ENCODE measurements around the gene GPATCH3.
A peak's percentile ranks its signal among the peaks of the same experiment; 100 is the strongest.

GPATCH3 gene

DNA sequence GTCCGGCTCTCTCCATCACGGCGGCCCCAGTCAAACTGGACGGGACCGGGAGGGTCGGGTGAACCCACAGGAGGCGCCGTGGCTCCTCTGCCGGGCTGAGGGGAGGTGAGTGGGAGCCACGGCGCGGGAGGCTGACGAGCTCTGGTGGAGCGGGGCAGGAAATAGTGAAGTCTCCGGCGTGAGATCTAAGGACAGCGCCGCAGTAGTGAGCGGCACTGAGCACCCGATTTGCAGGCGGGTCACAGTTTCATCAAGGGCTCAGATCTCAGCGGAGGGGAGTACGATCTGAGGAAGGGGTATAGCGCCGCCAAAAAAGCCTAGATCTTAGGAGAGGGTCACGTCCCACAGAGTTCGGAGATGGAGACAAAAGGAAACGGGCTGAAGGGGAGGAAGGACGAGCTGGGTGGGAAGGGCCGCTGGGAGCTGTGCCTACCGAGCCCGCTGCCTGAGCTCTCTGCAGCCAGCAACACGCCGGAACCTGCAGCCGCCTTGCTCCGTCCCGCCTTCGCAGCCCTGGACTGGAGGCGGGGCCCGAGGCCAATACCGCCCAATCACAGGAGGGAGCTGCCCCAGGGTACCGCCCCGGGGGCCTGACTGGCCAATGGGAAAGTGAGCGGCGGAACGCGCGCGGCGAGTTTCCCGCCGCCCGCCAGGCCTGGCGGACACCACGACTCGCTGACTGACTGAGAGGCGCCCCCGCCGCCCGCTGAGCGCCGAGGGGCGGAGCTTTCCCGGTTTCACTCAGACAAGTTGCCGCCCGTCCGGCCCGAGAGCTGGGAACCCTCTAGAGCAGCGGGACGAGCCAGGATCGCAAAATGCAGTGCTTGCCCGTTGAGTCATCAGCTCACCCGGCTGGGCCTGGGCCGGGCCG is 35.4 kb downstream of the GPATCH3 start:
- peak; percentile 68 to 98 (median 93) for DNase-seq

DNA sequence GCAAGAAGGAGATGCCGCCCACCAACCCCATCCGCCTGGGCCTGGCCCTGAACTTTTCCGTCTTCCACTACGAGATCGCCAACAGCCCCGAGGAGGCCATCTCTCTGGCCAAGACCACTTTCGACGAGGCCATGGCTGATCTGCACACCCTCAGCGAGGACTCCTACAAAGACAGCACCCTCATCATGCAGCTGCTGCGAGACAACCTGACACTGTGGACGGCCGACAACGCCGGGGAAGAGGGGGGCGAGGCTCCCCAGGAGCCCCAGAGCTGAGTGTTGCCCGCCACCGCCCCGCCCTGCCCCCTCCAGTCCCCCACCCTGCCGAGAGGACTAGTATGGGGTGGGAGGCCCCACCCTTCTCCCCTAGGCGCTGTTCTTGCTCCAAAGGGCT is 36.6 kb downstream of the GPATCH3 start:
- DNase-seq, result no peak

DNA sequence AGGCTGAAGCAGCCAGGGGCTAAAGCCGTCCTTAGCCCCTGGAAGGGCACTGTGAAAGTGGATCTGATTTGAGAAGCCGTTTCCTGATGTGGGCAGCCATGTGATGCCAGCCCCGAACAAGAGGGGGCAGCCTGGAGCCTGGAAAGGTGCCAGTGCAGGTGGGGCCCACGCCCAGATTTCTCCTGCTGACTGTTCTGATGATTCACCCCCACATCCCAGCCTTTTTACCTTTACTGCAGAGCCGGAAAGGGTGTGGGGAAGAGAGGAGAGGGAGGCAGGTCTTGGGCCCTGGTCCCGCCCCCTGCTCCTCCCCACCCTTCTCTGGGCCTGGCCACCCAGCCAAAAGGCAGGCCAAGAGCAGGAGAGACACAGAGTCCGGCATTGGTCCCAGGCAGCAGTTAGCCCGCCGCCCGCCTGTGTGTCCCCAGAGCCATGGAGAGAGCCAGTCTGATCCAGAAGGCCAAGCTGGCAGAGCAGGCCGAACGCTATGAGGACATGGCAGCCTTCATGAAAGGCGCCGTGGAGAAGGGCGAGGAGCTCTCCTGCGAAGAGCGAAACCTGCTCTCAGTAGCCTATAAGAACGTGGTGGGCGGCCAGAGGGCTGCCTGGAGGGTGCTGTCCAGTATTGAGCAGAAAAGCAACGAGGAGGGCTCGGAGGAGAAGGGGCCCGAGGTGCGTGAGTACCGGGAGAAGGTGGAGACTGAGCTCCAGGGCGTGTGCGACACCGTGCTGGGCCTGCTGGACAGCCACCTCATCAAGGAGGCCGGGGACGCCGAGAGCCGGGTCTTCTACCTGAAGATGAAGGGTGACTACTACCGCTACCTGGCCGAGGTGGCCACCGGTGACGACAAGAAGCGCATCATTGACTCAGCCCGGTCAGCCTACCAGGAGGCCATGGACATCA is 37.2 kb downstream of the GPATCH3 start, which contains the start of gene SFN:
SFN (plus strand) TSS at position 369 of the 904 bp plus-strand sequence; CDS start at position 433, 64 bp downstream.
- peak in 17 of 56 donors; percentile 7 to 53 (median 32) for DNase-seq

DNA sequence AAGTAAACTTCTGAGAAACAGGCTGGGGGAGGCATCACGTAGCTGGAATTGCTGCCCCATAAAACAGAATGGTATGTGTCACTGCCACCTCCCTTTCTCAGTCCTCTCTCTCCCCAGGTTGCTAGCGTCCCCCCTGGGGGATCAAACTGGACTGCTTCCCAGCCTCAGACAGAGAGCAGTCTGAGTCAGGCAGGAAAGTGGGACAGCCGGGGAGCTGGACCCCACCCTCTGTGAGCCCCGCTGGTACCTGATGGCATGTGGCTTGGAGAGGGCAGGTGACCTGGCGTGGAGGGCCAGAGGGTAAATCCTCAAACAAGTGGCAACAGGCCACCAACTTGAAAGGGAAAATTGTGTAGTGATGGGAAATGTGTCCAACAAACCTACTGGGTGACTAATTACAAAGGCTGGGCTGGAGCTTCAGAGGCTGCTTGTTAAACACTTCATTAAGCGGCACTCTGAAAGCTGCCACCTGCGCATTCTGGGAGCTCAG is 38.3 kb downstream of the GPATCH3 start:
- peak in 1 of 56 donors; percentile 26 for DNase-seq

DNA sequence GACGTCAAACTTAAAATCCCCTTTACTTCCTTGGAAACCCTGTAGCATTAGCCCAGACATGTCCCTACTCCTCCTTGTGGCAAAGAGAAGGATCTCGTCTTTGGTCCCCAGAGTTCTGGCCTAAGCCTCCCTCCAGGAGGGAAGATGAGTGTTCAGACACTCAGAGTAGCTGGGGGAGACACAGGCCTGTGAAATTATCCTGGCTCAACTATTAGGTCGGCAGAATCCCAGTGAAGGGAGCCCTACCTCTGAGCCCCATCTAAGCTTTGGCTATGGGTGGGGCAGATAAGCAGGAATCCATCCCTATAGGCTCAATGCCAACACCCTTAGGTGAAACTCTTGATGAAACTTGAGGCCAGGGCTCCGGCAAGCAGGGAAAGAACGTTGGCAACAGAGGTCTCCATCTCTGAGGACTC is 39.0 kb downstream of the GPATCH3 start:
- no peak for DNase-seq

DNA sequence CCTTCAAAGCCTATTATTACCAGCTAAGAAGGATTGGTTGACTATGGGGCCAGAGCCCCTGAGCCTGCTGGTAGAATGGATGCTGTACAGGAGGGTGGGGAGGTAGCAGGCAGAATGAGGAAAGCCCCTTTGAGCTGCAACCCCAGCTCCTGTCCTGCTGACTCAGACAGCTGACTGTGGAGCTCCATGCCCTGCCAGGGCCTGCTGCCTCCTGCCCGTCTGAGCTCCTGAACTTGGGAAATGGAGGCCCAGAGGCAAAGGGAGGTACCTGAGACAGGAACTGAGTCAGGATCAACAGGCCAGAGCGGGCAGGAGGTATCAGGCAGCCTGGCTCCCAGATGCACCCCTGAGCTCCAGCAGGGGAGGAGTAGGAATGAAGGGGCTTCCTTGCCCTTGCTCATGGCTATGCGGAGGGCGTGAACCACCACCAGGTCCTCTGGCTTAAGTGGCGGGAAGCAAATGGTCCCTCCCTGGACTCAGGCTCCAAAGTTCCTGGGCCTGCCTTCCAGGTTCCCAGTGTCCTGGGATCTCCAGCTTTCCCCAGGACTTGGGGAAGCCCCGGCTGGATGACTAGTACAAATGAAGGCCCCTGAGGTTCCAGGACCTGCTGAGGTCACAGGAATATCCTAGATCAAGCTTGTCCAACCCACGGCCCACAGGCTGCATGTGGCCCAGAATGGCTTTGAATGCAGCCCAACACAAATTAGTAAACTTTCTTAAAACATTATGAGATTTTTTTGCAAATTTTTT is 41.2 kb downstream of the GPATCH3 start:
- no peak for DNase-seq

DNA sequence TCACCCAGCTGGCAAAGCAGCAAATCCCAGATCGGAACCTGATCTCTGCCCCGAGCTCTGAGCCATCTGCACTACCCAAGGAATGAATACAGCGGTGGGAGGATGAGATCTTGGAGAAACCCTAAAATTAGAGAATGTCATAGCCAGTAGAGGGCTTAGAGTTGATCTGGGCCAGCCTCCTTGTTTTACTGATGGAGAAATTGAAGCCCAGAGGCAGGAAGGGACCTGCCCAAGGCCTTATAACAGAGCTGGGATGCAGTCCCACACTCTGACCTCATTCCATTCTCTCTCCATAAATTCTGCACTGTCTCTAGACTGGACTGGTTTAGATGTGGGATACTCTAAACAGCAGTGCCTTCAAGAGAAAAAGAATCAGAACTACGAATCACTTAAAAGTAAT is 42.1 kb downstream of the GPATCH3 start:
- DNase-seq, result no peak

DNA sequence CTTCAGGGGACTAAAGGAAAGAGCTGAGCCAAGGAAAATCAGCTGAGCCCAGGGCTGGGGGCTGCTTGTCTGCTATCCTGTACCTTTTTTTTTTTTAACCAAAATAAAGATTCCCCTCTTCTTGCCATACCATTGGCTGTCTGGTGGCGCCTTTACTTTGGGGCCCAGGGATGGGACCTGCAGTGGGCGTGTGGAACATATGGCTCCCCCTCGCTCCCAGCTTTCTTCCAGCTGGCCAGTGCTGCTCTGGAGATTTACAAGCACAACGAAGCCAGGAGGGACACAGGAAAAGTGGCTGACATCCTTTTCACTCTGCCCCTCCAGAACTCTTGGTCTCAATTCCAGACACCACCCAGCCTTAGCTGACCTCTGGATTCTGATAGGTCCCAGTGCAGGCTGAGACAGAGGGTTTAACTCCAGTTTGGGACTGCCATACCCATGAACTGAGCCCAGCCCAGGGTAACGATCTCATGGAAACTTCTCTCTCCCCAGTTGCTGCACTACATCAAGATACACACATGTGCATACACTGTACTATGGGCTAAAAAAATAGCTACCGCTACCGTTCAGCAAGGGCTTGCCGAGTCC is 42.7 kb downstream of the GPATCH3 start:
- no peak for DNase-seq

DNA sequence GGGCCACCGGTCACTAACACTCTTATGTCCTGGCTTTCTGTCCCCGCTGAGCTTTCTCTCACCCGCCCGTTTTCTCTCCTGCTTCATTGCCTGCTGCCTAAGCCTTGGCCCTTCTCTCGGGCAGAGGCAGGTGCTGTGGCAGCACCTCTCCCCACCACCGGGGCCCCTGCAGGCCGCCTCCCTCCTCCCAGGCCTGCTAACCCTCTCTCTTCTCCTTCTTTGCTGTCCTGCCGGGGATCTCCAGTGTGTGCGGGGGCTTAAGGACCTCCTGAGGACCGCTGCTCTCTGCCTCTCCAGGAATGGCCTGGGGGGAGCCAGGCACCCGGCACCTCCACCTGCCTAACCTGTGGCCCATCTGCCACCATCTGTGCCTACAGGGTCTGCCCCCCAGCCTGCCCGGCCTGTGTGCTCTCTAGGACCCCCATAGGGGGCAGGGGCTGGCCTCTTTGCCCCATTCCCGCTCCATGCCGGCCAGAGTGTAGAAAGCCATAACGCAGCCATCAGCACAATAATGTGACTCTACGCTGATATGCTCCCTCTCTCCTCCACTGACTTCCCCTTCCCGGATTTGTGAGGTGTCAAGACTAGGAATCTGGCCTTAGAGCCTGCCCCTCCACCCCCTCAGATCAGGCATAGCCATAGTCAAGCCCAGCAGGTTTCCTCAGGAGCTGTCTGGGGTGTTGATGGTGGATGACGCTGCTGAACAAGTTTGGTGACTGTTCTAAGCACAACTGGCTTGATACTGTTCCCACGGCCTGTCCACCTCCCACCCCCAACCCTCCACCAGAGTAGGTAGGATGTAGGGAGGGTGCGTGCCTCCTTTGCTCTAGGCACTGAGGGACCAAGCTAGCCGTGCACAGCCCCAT is 43.4 kb downstream of the GPATCH3 start:
- no peak for DNase-seq

DNA sequence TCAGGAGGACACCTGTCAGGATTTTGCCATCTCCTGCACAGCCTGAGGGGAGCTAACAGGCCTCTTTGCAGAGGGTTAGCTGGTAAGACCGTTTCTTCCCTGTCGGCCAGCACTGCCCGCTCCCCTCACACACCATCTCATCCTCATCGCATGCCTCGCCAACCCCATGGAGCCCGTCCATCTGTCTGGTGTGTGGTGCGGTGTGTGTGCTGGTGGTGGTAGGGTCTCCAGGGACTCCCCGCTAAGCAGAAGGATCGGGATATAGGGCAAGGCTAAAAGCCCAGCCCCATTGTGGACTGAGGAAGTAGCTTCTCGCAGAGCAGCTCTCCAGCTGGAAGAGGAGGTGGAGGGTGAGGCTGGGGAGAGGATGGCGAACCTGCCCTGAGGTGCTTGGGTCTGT is 44.1 kb downstream of the GPATCH3 start:
- DNase-seq, result no peak

DNA sequence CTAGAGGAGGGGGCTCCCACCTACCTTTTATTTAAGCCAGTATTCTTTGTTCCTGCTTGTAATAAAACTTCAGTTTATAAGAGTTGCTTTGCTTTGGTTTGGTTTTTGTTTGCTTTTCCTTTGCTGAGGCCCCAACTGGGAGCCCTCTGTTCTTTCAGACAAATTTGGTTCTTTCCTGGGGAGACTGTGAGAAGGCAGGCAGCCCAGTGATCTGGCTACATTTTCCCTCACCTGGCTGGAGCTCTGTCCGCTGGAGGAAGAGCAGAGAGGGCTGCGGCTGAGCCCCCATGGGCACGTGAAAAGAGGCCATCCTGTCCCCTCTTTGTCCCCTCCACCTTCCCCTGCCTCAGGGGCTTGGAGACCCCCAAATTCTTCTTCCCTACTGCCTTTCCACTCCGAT is 44.6 kb downstream of the GPATCH3 start:
- DNase-seq, result no peak

DNA sequence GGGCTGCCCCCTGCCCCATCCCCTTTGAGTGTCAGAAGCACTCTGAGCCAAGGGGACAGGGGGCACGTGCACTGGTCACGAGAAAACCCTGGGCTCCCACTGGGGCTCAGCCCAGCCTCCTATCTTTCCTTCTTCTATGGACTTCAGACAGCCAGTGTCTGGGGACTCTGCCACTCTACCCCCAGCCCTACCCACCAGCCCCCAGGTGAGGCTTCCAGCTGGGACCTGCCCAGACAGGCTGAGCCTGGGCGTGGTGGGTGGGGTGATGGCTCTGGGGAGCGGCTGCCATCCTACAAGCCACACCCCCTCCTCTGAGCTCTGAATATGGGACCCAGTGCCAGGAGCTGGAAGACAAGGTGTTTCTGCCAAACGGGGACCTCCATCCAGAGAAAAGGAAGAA is 45.4 kb downstream of the GPATCH3 start:
- DNase-seq, result no peak

DNA sequence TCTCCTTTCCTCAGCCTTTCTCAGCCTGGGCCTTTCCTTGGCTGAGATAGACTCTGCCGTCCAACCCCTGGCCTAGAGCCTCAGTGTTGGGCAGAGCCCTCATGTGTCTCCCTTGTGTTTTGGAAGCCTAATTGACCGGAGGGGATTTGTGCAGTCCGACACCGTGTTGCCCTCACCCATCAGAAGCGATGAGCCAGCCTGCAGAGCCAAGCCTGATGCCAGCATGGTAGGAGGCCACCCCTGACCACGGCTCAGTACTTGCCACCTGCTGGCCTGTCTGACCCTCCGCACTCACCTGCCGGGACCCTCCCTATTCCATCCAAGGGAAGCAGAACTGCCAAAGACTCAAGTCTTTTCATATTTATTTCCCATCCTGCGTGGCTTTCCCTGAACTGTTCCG is 46.7 kb downstream of the GPATCH3 start:
- DNase-seq, result no peak

DNA sequence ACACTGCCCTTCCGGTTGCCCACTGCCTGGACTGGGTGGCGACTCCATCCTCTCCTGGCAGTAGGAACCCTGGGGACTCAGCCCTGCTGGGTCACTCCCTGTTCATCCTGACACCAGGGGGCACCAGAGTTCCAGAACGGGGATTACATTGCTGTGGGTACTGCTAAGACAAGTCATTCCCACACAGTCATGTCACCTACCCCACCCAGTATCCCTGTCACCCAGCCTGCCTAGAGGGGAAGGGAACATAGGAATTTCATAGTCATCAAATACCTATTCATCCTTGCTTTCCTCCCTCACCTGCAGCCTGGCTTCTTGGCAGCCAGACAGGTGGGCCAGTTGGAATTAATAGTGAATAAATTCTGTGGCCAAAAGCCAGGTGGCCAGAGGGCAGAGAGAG is 47.1 kb downstream of the GPATCH3 start:
- peak in 49 of 56 donors; percentile 10 to 88 (median 57) for DNase-seq

DNA sequence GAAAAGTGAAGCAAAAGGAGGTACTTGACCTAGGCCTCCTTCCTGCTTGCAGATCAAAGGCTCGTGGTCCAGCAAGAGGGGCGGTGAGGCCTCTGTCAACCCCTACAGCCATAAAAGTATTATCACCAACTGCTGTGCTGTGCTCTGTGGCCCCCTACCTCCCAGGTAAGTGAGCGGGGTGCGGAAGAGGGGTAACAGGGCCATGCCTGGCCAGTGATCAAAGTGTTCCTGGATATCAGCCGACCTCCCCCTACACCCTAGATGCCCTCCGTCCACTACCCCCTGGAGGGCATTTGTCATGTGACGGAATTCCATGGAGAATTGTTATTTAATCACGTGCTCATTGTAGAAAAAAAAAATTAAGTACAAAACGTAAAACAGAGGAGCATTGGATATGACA is 47.6 kb downstream of the GPATCH3 start:
- no peak for DNase-seq

DNA sequence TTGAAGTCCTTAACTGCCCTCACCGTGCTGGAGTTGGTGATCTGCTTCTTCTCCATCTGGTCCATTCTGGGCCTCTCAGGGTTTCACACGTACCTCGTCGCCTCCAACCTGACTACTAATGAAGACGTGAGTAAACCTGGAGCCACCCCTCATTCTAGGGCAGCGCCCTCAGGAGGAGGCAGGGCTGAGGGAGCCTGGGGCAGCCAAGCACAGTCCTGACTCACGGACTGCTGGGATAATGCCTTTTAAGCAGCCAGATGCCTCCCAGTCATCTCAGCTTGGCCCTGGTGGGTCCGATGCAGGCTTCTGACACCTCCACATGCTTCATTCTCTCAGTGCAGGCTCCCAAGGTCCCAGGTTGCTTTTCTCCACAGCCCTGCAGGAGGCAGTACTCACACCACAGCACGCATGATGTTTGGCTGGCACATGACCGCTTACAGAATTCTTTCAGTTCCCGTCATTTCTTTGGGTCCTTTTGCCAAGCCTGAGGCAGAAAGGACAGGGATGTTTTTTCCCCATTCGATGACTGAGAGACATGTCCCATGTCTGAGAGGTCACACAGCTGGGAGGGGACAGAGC is 49.1 kb downstream of the GPATCH3 start:
- DNase-seq, result no peak

DNA sequence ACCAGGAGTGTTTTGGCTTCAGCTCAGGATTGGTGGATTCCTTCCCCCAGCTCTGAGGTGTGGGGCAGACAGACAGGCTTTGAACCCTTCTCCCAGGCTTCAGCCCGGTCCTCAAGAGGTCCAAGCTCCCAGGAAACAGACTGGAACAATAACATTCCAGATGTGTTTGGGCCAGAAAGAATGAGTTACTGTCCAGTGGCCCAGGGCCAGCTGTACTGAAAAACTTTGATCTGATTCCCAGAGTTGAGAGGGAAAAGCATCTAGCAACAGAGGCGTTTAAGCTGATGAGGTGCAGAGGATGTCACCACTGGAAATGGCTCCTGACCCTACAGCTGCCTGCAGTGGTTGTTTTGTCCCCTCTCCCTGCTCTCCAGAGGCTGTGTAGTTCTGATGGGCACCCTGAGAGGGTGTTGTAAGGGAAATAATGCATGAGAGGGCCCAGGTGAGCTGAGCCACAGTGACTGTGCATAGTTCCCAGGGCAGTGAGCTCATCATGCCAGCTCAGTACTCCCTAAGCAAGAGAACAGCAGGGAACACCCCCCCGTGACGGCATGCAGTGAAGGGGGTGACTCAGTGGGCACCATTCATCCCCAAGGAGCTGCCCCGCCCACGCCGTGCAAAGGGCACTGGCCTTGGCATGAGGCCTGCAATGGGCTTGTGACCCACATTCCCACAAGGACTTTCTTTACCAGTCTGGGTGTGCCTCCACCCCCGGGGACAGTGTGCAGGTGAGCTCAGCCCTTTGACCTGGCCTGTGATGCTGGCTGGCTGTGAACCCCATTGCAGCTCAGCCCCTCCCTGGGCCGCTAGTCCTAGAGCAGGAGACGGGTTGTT is 51.1 kb downstream of the GPATCH3 start:
- peak in 16 of 56 donors; percentile 6 to 62 (median 26) for DNase-seq

DNA sequence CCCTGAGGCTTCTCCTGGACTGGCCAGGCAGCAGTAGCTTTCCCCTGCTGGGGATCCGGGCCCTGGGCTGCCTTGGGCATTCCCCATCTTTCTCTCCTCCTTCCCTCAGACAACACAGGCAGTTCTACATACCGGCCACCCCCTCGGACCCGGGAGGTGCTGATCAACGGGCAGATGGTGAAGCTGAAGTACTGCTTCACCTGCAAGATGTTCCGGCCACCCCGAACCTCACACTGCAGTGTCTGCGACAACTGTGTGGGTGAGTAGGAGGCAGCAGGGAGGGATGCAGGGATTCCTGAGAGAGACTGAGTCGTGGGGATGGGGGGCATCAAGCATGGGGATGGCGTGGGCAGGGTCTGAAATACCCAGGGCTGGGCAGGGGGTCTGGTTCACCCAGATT is 51.8 kb downstream of the GPATCH3 start:
- no peak for DNase-seq

All from nucleus accumbens (tissue), 56 donors.